NCI-H526 (cell line): ENCODE results near the gene PDE4B.
A peak's percentile ranks its signal among the peaks of the same experiment; 100 is the strongest.
"Not testable (repeated sequence)": the region's sequence is repeated elsewhere in the genome, so short reads cannot be mapped to it uniquely, and the experiment has no call there.

Experiments
- DNase-seq, 2 experiments: peaks; one replicate each; lab custom pipeline; 2025; lab: John Stamatoyannopoulos, UW

PDE4B gene

DNA sequence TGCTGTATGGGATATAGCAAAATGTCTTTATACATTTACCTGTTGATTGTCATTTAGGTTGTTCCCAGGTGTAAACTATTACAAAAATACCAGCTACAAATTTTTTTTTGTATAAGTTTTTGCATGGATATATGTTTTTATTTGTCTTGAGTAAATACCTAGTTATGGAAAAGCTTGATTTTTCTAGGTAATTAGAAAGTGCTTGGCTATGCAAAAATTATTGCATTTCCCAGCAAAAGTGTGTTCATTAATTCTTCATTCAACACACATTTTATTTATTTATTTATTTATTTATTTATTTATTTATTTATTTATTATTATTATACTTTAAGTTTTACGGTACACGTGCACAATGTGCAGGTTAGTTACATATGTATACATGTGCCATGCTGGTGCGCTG, 22.1 kb downstream of the PDE4B start:
- no peak for DNase-seq

DNA sequence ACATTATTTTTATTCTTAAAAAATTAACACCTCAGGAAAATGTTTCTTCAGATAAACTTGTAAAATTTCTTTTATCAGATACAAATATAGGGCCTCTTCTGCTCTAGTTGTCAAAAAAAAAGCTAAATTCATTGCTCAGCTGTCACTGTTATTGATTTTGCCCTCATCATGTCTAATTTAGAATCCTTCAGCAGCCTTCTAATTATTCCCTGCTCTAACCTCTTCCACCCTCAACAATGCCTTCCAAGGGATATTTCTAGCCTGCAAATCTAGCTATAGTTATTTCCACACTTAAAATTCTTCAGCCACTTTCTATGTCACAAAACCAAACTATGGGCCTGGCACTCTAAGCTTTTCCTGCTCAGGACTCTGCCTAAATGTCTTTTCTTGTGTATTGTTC, 25.2 kb downstream of the PDE4B start:
- no peak for DNase-seq

DNA sequence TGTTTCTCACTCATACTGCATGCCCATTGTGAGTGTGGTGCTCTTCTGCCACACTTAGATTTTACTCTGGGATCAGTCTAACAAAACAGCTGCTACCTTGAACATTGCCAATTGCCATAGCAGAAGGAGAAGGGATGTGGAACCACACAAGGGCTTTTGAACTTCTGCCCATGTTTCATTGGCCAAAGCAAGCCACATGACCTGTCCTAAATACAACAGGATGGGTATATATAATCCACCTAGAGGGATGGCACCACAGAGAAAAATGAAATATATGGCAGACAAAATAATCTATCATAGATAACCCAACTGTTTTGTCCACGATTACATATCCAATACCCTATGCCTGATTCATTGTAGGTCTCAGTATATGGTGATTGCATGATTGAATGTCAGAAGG, 26.3 kb downstream of the PDE4B start:
- DNase-seq = no peak

DNA sequence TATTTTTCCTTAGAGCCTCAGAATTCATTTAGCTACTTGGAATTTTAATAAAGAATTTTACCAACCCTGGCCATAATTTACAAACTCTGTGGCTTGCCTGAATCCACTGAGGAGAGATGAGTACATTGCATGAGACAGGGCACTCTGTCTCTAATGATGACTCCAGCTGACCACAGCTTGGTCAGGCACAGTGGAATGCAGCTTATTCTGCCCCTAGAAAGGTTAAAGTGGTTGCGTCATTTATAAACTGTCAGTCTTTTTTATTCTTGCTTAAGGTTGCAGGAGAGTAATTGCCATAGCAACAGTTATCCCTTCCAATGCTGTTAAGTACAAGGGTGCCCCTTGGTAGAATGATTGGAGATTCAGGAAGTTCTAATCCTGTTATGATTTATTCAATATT, 28.3 kb downstream of the PDE4B start:
- DNase-seq = no peak

DNA sequence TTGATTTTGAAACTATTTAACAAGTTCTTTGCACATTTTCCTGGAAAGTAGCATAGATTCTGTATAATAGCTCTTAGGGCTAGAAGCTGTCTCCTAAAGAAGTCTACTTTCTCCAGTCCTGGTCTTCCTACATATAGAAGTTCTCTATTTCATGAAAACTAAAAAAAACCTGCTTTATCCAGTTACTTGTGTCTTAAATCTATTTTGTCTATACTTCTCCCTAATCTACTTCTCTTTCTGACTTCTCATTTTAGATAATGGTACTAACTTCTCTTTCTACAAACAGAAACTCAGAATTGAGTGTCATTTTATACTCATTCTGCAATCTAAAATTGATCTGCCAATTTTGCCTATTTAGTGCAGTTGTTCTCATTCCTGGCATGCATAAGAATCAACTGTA, 28.7 kb downstream of the PDE4B start:
- DNase-seq = no peak

DNA sequence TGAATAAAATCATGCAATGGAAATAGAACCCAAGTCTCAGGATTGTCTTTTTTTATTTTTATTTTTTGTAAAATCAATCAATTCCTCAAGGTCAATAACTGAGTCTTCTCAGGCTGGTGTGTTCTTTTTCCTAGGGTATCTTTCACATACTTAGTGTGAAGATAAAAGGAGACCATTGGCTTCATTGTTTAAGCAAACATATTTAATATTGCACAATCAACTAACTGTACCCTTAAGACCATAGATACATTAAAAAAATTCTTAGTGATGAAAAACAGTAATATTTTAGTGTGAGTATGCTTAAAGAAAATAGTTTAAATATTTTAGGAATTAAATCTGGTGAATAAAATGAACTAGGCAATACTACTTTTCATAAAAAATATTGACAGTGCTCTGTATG, 31.4 kb downstream of the PDE4B start:
- DNase-seq = no peak

DNA sequence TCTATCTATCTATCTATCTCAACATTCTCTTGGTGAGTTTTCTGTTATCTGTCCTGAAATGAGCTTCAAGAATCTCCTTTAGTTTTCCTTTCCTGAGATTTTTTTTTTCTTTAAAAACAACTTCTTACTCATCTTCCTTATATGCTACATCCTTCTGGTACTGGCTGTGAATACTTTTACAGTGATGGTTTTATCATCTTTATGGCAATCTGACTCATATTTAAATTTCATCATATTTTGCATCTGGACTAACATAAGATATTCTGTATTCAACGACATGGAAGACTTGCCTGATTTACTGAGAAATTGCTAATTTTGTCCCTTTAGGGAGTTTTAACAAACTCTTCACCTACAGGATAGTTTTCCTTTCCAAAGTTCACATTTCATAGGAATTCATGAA, 33.0 kb downstream of the PDE4B start:
- DNase-seq = no peak

DNA sequence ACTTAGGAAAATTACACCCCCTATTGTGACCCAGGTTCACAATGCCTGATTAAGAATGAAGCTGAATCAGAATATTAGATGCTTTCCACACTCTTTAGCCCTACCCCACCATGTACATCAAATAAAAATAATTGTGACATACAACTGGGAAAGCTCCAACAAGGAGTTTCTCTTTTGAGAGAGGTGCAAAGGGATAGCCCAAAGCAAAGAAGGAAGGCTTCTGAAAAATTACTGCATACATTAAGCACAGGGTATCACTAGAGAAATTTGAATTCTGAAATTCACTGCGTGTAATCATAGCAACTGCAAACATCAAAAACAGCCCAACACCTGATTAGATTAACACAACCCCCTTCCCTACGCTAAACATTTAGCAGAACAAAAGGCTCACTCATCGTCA, 34.1 kb downstream of the PDE4B start:
- DNase-seq = no peak

DNA sequence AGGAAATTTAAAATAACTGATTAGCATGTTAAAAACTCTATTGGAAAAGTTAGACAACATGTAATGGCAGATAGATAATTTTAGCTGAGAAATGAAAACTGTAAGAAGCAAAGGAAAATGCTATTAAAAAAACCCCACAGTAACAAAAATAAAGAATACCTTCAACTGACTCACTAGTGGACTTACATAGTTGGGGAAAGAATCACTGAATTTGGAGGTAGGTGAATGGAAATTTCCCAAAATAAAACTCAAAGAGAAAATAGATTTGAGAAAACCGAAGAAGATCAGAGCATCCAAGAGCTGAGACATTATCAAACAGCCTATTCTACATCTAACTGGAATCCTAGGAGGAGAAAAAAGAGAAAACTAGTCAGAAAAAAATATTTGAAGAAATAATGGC, 34.7 kb downstream of the PDE4B start:
- DNase-seq = no peak

DNA sequence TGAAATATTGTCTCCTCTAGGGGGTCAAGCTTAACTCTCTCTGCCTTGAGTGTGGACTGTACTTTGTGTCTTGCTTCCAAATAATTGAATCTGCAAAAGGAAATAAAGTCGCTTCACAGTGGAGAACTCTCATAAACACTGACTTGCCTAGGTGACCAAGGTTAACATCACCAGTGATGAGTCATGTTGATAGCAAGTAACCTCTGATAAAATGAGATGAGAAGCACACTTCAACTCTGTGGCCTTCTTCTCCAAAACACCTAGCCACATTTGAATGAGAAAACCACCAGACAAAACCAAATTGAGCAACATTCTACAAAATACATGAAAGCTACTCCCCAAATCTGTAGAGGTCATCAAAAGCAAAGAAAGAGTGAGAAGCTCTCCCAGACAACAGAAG, 37.6 kb downstream of the PDE4B start:
- DNase-seq = no peak

DNA sequence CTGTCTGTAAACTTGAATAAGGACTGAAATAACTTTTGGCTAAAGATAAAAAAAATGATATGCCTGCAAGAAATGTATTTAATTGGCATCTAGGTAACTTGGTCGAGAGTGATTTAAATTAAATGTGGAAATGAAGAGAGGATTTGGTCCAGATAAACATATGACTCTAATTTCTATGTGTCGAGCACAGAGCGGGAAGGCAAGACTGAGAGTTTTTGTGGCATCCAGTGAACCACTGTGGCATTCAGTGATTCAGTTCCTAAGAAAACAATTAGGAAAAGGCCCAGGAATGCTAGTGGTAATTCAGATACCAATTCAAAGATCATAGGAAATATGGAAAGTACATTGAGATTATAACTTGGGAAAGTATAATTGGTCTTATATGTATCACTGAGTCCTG, 39.6 kb downstream of the PDE4B start:
- DNase-seq = no peak

DNA sequence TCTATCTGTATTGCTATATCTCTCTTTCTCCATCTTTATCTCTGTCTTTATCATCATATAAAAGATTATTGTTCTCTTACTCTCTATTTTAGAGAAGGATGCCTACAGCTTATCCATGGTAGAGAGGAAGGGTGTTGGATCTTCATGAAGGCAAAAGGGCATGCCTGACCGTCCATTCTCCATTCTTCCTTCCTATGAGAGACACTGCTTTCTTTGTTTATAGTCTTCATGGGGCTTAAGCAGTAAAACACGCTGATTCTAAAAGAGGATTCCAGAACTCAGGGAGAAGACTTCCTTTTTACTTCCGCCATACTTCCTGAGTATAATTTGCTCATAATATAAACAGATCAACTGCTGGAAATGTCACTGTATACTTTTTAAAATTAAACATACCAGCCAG, 44.0 kb downstream of the PDE4B start:
- DNase-seq = no peak

DNA sequence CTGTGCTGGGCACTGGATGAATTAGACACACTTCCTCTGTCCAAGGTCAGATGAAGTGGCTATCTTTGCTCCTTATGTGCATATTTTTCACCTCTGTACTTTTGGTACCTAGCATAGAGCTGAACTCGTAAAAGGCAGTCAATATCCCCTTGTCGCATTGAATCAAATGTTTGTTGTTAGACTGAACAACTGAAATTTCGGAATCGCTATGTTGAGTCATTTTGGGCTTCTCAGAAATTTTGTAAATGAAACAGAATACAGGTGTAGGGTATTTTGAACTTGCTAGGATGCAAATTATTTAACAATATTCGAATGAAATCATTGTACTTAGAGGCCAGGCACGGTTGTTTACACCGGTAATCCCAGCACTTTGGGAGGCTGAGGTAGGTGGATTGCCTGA, 48.0 kb downstream of the PDE4B start:
- no peak for DNase-seq

DNA sequence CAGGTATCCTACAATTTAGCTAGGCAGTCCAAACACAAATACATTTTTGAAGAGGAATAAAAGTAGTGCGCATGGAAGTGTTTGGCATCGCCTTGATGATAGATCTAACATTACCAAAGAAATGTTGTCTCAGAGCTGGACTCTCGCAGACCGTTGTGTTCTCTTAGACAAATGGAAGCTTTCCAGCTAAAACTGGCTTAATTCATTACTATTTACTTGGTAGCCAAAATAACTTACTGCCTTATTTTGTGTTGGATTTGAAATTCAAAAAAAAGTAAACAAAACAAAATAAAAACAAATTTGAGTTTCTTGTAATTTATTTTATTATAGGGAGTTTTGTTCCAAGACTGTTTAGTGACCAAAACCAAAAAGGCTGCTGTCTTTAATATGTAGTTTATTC, 51.6 kb downstream of the PDE4B start:
- DNase-seq = no peak

DNA sequence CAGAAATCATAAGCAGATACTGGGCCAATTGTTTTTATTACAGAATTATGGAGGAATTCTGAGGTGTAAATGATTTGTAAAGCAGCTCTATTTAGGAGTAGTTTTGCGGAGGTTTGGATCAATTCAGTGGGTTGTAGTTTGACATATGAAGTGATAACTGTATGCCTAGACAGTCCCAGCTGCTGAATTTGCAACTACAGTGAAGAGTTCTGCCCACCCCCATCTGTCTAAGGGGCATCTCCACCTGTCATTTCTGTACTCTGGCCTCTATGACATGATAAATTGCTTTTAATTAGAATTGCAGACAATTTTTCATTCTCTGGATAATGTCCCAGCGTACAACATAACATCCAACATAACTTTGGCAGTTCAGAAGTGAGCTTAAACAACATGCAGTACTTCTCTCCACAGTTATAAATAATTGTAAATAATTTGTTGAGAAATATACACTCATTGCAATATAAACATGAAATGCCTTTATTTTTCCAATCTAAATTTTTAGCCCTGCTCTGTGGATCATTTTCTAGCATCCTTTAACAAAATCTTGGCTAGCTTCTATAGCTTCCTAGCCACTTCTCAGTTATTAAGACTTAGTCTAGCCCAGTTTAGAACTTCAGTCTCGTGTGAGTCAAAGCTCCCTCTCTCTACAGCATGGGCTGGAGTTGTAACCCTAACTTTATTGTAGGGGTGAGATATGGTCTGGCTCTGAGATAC, 52.3 kb downstream of the PDE4B start:
- no peak for DNase-seq

DNA sequence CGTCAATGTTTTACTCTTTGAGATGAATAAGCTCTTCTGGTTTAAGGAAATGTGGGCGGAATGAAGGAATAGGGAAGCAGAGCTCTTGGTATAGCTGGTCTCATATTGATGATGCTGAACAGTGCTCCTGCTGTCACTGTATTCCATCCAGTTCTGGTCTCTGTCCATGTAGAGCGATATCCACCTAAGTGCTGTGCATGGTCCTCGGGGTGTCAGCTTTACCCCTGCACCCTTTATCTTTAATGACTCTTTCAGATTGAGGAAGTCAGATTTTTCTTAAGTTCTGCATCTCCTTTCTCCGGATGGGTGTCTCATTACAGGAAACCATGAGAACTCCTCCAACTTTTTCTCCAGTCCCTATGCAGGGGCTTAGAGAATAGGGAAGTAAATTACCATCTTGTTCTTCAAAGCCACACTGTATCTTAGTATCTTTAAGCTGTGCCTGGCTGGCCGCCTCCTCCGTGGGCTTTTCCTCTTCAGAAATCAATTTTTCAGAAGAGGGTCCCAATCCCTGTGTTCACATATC, 52.9 kb downstream of the PDE4B start:
- no peak for DNase-seq

DNA sequence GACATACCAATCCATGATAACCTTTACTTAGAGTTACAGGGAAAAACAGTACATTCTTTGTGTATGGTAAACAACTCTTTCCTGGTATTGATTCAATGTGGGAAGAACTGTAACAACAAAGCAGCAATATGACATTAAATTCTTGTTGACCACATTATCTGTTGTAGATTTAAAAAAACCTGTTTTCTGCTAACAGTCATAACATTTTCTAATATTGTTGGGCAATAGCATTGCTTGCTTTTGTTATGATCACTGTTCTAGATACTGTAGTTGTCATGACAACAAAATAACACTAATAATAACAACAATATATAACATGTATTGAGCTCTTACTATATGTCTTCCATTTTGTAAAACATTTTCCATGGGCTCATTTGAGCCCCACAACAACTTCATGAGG, 54.2 kb downstream of the PDE4B start:
- DNase-seq = no peak

DNA sequence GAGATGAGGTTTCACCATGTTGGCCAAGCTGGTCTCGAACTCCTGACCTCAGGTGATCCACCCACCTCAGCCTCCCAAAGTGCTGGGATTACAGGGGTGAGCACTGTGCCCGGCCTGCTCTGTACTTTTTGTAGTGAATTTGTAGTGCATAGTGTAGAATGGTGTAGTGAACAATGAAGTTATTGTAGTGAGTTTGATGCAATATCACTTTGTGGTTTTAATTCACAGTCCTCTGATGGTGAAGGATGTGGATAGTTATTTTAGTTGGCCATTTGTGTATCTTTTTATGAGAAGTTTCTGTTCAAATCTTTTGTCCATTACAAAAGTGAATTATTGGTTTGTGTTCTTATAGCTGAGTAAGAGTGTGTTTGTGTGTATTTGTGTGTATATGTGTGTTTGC, 57.6 kb downstream of the PDE4B start:
- no peak for DNase-seq

DNA sequence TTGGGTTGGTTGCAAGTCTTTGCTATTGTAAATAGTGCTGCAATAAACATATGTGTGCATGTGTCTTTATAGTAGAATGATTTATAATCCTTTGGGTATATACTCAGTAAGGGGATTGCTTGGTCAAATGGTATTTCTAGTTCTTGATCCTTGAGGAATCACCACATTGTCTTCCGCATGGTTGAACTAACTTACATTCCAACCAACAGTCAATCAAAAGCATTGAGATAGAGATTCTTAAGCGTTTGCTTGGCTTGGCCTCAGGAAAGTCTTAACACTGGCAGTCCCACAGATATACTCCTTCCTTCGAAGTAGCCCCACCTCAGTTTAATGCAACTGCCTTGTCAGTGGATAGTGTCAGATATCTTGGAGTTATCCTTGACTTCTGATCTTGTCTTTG, 63.9 kb downstream of the PDE4B start:
- DNase-seq = not testable (repeated sequence)

DNA sequence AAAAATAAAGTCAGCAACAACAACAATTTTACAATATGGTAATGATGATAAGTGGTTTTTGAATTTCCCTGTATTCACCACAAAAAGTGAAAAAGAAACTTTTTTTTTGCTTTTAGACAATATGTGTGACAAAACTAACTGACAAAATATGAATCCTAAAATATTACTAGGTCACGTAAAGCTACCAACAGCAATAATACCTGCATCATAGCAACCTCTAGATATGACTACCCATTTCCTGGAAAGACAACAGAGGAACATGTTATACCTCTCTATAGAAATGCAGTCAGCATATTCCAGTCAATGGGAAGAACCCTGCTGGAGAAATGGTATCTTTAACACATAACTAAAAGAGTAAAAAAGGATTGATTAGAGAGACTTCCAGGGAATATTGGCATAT, 73.7 kb downstream of the PDE4B start:
- DNase-seq = no peak

DNA sequence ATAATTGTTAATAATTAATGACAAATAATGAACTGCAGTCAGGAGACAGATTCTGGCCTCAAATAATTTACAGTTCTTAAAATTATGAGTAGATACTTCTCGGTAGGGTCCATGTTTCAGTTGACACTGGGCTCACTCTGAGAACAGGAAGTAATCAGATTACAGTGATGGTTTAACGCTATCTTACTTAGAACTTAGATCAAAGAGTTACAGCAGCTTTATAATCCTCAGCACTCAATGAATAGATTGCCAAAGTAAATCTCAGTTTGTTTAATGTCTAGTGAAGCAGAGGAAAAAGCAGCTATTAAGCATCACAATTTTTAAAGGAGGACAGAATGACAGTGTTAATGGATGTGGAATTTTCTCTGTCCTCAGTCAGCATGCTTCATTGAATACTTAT, 79.6 kb downstream of the PDE4B start:
- no peak for DNase-seq

DNA sequence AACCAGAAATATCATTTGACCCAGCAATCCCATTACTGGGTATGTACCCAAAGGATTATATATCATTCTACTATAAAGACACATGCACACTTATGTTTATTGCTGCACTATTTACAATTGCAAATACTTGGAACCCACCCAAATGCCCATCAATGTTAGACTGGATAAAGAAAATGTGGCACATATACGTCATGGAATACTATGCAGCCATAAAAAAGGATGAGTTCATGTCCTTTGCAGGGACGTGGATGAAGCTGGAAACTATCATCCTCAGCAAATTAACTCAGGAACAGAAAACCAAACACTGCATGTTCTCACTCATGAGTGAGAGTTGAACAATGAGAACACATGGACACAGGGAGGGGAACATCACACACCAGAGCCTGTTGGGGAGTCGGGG, 85.6 kb downstream of the PDE4B start:
- DNase-seq = not testable (repeated sequence)

DNA sequence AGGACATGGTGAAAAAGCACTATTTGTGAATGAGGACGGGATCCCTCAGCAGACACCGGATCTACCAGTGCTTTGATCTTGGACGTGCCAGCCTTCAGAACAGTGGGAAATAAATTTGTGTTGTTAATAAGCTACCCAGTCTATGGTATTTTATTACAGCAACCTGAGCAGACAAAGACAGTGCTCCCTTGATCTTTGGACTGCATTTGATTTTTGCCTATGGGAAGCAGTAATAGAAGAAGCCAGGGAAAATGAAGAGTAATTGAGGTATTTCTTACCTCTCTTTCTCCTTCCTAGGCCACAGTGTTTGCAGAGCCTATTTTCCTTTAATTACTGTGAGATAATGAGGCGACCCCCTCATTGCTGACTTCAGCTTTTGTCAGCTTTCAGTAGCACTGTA, 87.9 kb downstream of the PDE4B start:
- DNase-seq = peak; percentile 28 to 66

DNA sequence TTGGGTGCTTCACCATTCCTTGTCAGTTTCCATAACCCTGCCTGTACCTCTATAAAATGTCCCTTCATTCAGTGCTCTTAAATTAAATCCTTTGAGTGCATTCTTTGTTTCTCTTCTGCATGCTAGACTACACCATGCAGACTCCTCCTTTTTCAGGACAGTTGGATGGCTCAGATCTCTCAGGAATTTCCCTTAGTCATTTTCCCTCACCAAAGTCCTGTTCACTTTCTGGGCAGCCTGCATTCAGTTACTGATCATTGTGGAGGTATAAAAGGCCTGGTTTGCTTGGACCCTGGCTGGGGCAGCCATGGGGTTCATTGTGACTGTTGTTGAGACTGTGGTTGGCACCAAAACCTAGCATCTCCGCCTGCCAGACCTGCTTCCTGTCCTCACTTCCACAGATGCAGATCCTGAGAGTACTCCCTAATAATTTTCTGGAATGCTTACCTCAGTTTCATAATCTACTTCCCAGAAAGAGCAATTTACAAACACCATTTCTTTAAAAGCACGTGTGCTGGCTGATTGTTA, 88.4 kb downstream of the PDE4B start:
- no peak for DNase-seq
